ENCODE measurements around the gene FCER2. TPM values are rescaled to one million over a fixed set of nuclear protein-coding genes. Genes with fewer than 3 reads are reported as not detected.

The FCER2 gene
- total and polyA plus RNA-seq, 2 donors from 2014 or later, result 1.0 TPM; not detected in 1

DNA sequence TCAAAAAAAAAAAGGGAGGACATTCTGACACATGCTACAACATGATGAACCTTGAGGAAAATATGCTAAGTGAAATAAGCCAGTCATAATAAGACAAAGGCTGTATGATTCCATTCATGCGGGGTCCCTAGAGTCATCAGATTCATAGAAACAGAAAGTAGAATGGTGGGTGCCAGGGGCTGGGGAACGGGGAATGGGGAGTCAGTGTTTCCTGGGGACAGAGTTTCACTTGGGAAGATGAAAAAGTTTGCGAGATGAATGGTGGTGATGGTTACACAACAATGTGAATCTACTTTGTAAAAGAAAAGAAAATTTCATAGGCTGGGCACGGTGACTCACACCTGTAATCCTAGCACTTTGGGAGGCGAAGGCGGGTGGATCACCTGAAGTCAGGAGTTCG is 36.1 kb upstream of the FCER2 start:
- DNase-seq, result no peak
- no peak for FAIRE-seq
- H3K4me3 ChIP-seq (ENCODE audit: low read length in 3 of 3), result no peak overlapping the region
- H3K27ac ChIP-seq (ENCODE audit: low read depth in 2 of 2, low read length in 2 of 2), result no peak overlapping the region
- intact Hi-C loops (cut with DNase I), result no loop called here
- no peaks in the 10 kb centered on the region for H3K9me3 ChIP-seq (ENCODE audit: control insufficient read depth in 2 of 3, insufficient read depth in 1 of 3, low read length in 3 of 3)
- no peak for TF ChIP-seq CTCF (IDR thresholded peaks at IDR 0.05; ENCODE audit: borderline replicate concordance, extremely low read depth, insufficient read depth)
- H3K4me1 ChIP-seq (ENCODE audit: control insufficient read depth in 2 of 3, insufficient read depth in 2 of 3, low read depth in 1 of 3, low read length in 3 of 3), result no peaks in the 10 kb centered on the region
- no peaks in the 10 kb centered on the region for H3K36me3 ChIP-seq (ENCODE audit: control insufficient read depth in 2 of 3, insufficient read depth in 3 of 3, low read length in 3 of 3)
- H3K9ac ChIP-seq (ENCODE audit: low read length in 3 of 3), result no peak overlapping the region
- no peaks in the 10 kb centered on the region for H3K27me3 ChIP-seq (ENCODE audit: control insufficient read depth, insufficient read depth, low read length)

GRCh38 chr19:7737215-7737614 is 35.3 kb upstream of the FCER2 start:
- DNase-seq (no peak), FAIRE-seq (no peak)
- Histone ChIP-seq H3K4me3 (ENCODE audit: low read length in 3 of 3) (no peak overlapping the region), H3K9me3 (ENCODE audit: control insufficient read depth in 2 of 3, insufficient read depth in 1 of 3, low read length in 3 of 3) (no peaks in the 10 kb centered on the region), H3K4me1 (ENCODE audit: control insufficient read depth in 2 of 3, insufficient read depth in 2 of 3, low read depth in 1 of 3, low read length in 3 of 3) (no peaks in the 10 kb centered on the region), H3K9ac (ENCODE audit: low read length in 3 of 3) (no peak overlapping the region), H3K36me3 (ENCODE audit: control insufficient read depth in 2 of 3, insufficient read depth in 3 of 3, low read length in 3 of 3) (no peaks in the 10 kb centered on the region), H3K27me3 (ENCODE audit: control insufficient read depth, insufficient read depth, low read length) (no peaks in the 10 kb centered on the region), H3K27ac (ENCODE audit: low read depth in 2 of 2, low read length in 2 of 2) (no peak overlapping the region)
- intact Hi-C loops (cut with DNase I), result no loop called here
- no peak for TF ChIP-seq CTCF (IDR thresholded peaks at IDR 0.05; ENCODE audit: borderline replicate concordance, extremely low read depth, insufficient read depth)

- H3K27me3 ChIP-seq (ENCODE audit: control insufficient read depth, insufficient read depth, low read length), result peaks cover 6% of the 10 kb centered on the region
- H3K9me3 ChIP-seq (ENCODE audit: control insufficient read depth in 2 of 3, insufficient read depth in 1 of 3, low read length in 3 of 3), result no peaks in the 10 kb centered on the region
- no peaks in the 10 kb centered on the region for H3K4me1 ChIP-seq (ENCODE audit: control insufficient read depth in 2 of 3, insufficient read depth in 2 of 3, low read depth in 1 of 3, low read length in 3 of 3)
- no peak overlapping the region for H3K27ac ChIP-seq (ENCODE audit: low read depth in 2 of 2, low read length in 2 of 2)
- no peak for FAIRE-seq
- intact Hi-C loops (cut with DNase I), result no loop called here
- H3K9ac ChIP-seq (ENCODE audit: low read length in 3 of 3), result no peak overlapping the region
- TF ChIP-seq CTCF (IDR thresholded peaks at IDR 0.05; ENCODE audit: borderline replicate concordance, extremely low read depth, insufficient read depth), result no peak
- DNase-seq, result peak in 1 of 5 donors; percentile 4
- H3K4me3 ChIP-seq (ENCODE audit: low read length in 3 of 3), result no peak overlapping the region
- no peaks in the 10 kb centered on the region for H3K36me3 ChIP-seq (ENCODE audit: control insufficient read depth in 2 of 3, insufficient read depth in 3 of 3, low read length in 3 of 3)
These were observed 34.2 kb upstream of the FCER2 start for GRCh38 chr19:7736148-7736547.
